NCI-H1417 treated with DMSO at 0.1 percent for 48 hours (cell line): ENCODE results near the gene EFHC2.

Source experiments
- DNase-seq: peaks from one replicate; lab custom pipeline; 2025; lab: John Stamatoyannopoulos, UW

Gene EFHC2

GRCh38 chrX:44152852-44153251 is 190.6 kb downstream of the EFHC2 start:
- no peak for DNase-seq

- no peak for DNase-seq
These were observed 196.3 kb downstream of the EFHC2 start for GRCh38 chrX:44147130-44147529.

- no peak for DNase-seq
These were observed 199.1 kb downstream of the EFHC2 start for GRCh38 chrX:44144177-44144945.

GRCh38 chrX:44143061-44143602 is 200.3 kb downstream of the EFHC2 start:
- no peak for DNase-seq

GRCh38 chrX:44130189-44130588 is 213.3 kb downstream of the EFHC2 start:
- DNase-seq = no peak

GRCh38 chrX:44113337-44113736 is 230.1 kb downstream of the EFHC2 start:
- DNase-seq = no peak

GRCh38 chrX:44106864-44107263 is 236.6 kb downstream of the EFHC2 start:
- no peak for DNase-seq

GRCh38 chrX:44105228-44105913 is 238.1 kb downstream of the EFHC2 start:
- no peak for DNase-seq

- DNase-seq = no peak
These were observed 238.8 kb downstream of the EFHC2 start for GRCh38 chrX:44104699-44105098.

- no peak for DNase-seq
These were observed 242.2 kb downstream of the EFHC2 start for GRCh38 chrX:44101281-44101680.

GRCh38 chrX:44099366-44099765 is 244.1 kb downstream of the EFHC2 start:
- DNase-seq = no peak
